HepG2 (cell line): ENCODE data around the gene FASLG. TPM values are rescaled to one million over a fixed set of nuclear protein-coding genes. Genes with fewer than 3 reads are reported as not detected.
A peak's percentile ranks its signal among the peaks of the same experiment; 100 is the strongest.

Experiments used
- ATAC-seq: fragments of 200-7000 bp; cut with Tn5 transposase; 3 replicates; pipeline ENCODE4 v1.9.1; 2020; ENCODE audit warnings: mild to moderate bottlenecking, moderate library complexity
- BruUV-seq: library from RNA; stranded (reverse); fragments of 400-500 nt; replicated peaks from 2 replicates; lab custom pipeline; 2021; lab: Mats Ljungman, UMichigan
- CTCF ChIA-PET: fragments of 300-600 bp; formaldehyde crosslinking; extraction: SDS; loops from one replicate; lab custom pipeline; 2021; ENCODE audit warnings: low total read pairs, inconsistent platforms, low intra/inter-chr PET ratio; lab: Yijun Ruan, JAX
- POLR2A ChIA-PET: fragments of 350-600 bp; sonication (Branson Sonifier 250); formaldehyde crosslinking; loops from one replicate; lab custom pipeline; 2020; ENCODE audit warnings: antibody characterized with exemption, inconsistent platforms; lab: Yijun Ruan, JAX
- DNase-seq: peaks from one replicate; pipeline ENCODE4 v3.0.0-alpha.2; 2015; ENCODE audit warnings: low spot score
- FAIRE-seq: peaks from 3 replicates; lab custom pipeline; 2011; peaks lifted over from hg19 to GRCh38; lab: Jason Lieb, UNC
- H2AFZ ChIP-seq: one replicate; pipeline ENCODE4 v1.6.1; 2011; ENCODE audit warnings: low read length, inconsistent platforms
- H3K27ac ChIP-seq: fragments of 300-600 bp; 3 replicates; pipeline ENCODE4 v1.8.0; 2011; ENCODE audit warnings: mixed run types, mild to moderate bottlenecking, mixed read lengths, low read length, inconsistent platforms; ENCODE audit not compliant: insufficient read depth; ENCODE audit errors: extremely low read length
- H3K27me3 ChIP-seq, 2 experiments: fragments of 200-600 bp in 1 of 2; 2 replicates in 1 of 2; 3 replicates in 1 of 2; pipeline versions ENCODE4 v1.6.0 to v1.8.0; 2011; ENCODE audit warnings: low read length in 2 of 2, mild to moderate bottlenecking in 2 of 2, moderate library complexity in 2 of 2, inconsistent platforms in 1 of 2; ENCODE audit not compliant: insufficient read depth in 2 of 2, control insufficient read depth in 1 of 2
- H3K36me3 ChIP-seq, 2 experiments: fragments of 200-600 bp in 1 of 2; replicated peaks in 1 of 2; 2 replicates in 1 of 2; 3 replicates in 1 of 2; pipeline versions ENCODE4 v1.5.1 to v1.8.0; 2011; ENCODE audit warnings: low read length in 2 of 2, inconsistent platforms in 1 of 2; ENCODE audit not compliant: insufficient read depth in 2 of 2, control insufficient read depth in 1 of 2
- H3K4me1 ChIP-seq: 2 replicates; pipeline ENCODE4 v1.5.1; 2012; ENCODE audit warnings: low read length, inconsistent platforms; ENCODE audit not compliant: insufficient read depth
- H3K4me2 ChIP-seq: 2 replicates; pipeline ENCODE4 v1.6.0; 2011; ENCODE audit warnings: low read depth, low read length, inconsistent platforms
- H3K4me3 ChIP-seq, 3 experiments: fragments of 200-600 bp in 1 of 3; sonication (generic), shearing (Covaris generic) in 1 of 3; replicated peaks in 1 of 3; 2 replicates each; pipeline ENCODE4 v1.5.1; 2011 to 2016; ENCODE audit warnings: low read length in 3 of 3, inconsistent platforms in 2 of 3, low read depth in 2 of 3, mild to moderate bottlenecking in 2 of 3, control low read depth in 1 of 3, mixed read lengths in 1 of 3; ENCODE audit not compliant: insufficient read depth in 1 of 3
- H3K79me2 ChIP-seq: one replicate; pipeline ENCODE4 v1.6.1; 2011; ENCODE audit warnings: low read length, inconsistent platforms; ENCODE audit not compliant: insufficient read depth
- H3K9ac ChIP-seq: 2 replicates; pipeline ENCODE4 v1.6.0; 2011; ENCODE audit warnings: mild to moderate bottlenecking, low read depth, low read length, inconsistent platforms; ENCODE audit not compliant: insufficient read depth
- H3K9me3 ChIP-seq: 2 replicates; pipeline ENCODE4 v1.5.1; 2012; ENCODE audit warnings: mild to moderate bottlenecking, low read length
- H4K20me1 ChIP-seq: 2 replicates; pipeline ENCODE4 v1.6.0; 2011; ENCODE audit warnings: inconsistent platforms, mild to moderate bottlenecking, low read length, moderate library complexity; ENCODE audit not compliant: insufficient read depth
- BORCS8-MEF2B ChIP-seq: sonication (generic); formaldehyde crosslinking; IDR thresholded peaks from 2 replicates; pipeline ENCODE4 v1.8.0; 2022; ENCODE audit warnings: mild to moderate bottlenecking, missing genetic modification reagents
- FOXA3 ChIP-seq: IDR thresholded peaks from 2 replicates; pipeline ENCODE4 v1.6.1; 2016; ENCODE audit warnings: missing genetic modification reagents, missing compliant biosample characterization
- GPBP1L1 ChIP-seq: sonication (generic); formaldehyde crosslinking; IDR thresholded peaks from 2 replicates; pipeline ENCODE4 v1.5.0; 2020; ENCODE audit warnings: mild to moderate bottlenecking, missing genetic modification reagents
- MAFK ChIP-seq, 2 experiments: IDR thresholded peaks in 1 of 2; conservative IDR thresholded peaks in 1 of 2; 2 replicates each; pipeline ENCODE4 v1.6.1; 2011; ENCODE audit warnings: improper control_type of control experiment in 2 of 2, low read length in 2 of 2
- MTA1 ChIP-seq: sonication (generic); formaldehyde crosslinking; IDR thresholded peaks from 2 replicates; pipeline ENCODE4 v1.4.0; 2020; ENCODE audit warnings: missing genetic modification reagents, mild to moderate bottlenecking, borderline replicate concordance
- NFE2L2 ChIP-seq: fragments of 150-350 bp; IDR thresholded peaks from 2 replicates; pipeline ENCODE4 v1.6.1; 2014; ENCODE audit warnings: low read length
- POLR2G ChIP-seq: fragments of 200-400 bp; formaldehyde crosslinking; IDR thresholded peaks from 2 replicates; pipeline ENCODE4 v1.6.1; 2018; ENCODE audit warnings: mild to moderate bottlenecking, low read depth, low read length, moderate library complexity
- RXRA ChIP-seq: sonication (generic); formaldehyde crosslinking; IDR thresholded peaks from 2 replicates; pipeline ENCODE4 v1.5.1; 2020; ENCODE audit warnings: missing genetic modification reagents
- SNAI1 ChIP-seq: sonication (generic); formaldehyde crosslinking; IDR thresholded peaks from 2 replicates; pipeline ENCODE4 v1.5.0; 2020; ENCODE audit warnings: mild to moderate bottlenecking, missing genetic modification reagents, borderline replicate concordance
- TCF7L2 ChIP-seq: IDR thresholded peaks from 2 replicates; pipeline ENCODE4 v1.6.1; 2011; ENCODE audit warnings: mild to moderate bottlenecking, low read depth, low read length, moderate library complexity
- ZNF136 ChIP-seq: sonication (generic); formaldehyde crosslinking; IDR thresholded peaks from 2 replicates; pipeline ENCODE4 v1.8.1; 2022; ENCODE audit warnings: low read depth, mild to moderate bottlenecking, moderate library complexity, missing genetic modification reagents
- ZNF281 ChIP-seq: sonication (generic); formaldehyde crosslinking; IDR thresholded peaks from 2 replicates; pipeline ENCODE4 v1.4.0; 2020; ENCODE audit warnings: missing genetic modification reagents, borderline replicate concordance
- ZNF567 ChIP-seq: sonication (generic); formaldehyde crosslinking; IDR thresholded peaks from 2 replicates; pipeline ENCODE4 v1.8.1; 2023; ENCODE audit warnings: mild to moderate bottlenecking, missing genetic modification reagents, borderline replicate concordance
- ZNF720 ChIP-seq: sonication (generic); formaldehyde crosslinking; IDR thresholded peaks from 2 replicates; pipeline ENCODE4 v1.4.0; 2020; ENCODE audit warnings: missing genetic modification reagents
- WGBS: methylation state at CpG from one replicate; pipeline ENCODE4 v1.1.6; 2017; ENCODE audit warnings: low lambda C conversion rate; 5-methylcytosine and 5-hydroxymethylcytosine counted together
- in situ Hi-C: cut with HindIII; loops from 2 replicates; pipeline ENCODE4 v1.10.0; 2017; ENCODE audit warnings: low pct_unique_long_range_greater_than_20kb; ENCODE audit not compliant: extremely low pct_ligation_motif_present
- intact Hi-C: fragments of 100-400 bp; cut with micrococcal nuclease; formaldehyde crosslinking; loops from one replicate; pipeline ENCODE4 v1.10.0; 2022; ENCODE audit not compliant: unreplicated experiment
- polyA plus RNA-seq, 8 experiments: library from polyadenylated mRNA; depleted of rRNA in 3 of 8; stranded (reverse) in 7 of 8; unstranded in 1 of 8; fragments of >200 nt; fragmentation: Illumina TruSeq in 4 of 8; extraction: Trizol in 4 of 8; gene quantifications; 2 replicates each; pipeline versions ENCODE4 v1.2.1 to v1.2.3, GENCODE V29; 2011 to 2016; ENCODE audit warnings: low read depth in 4 of 8, missing spikeins in 1 of 8, mixed read lengths in 1 of 8; ENCODE audit not compliant: insufficient read depth in 1 of 8
- total RNA-seq, 5 experiments: library from RNA; depleted of rRNA; stranded (reverse); fragments of >200 nt; fragmentation: Illumina TruSeq; extraction: Trizol; gene quantifications; 2 replicates each; pipeline ENCODE4 v1.2.3, GENCODE V29; 2016; ENCODE audit warnings: low read depth in 1 of 5

Gene FASLG
- total and polyA plus RNA-seq, 2 of the 13 experiments (the other 11 are each of a cell fraction or from before 2014, with no cell fraction given) = 0.08 TPM; not detected in 1

- TF ChIP-seq ZNF136 (CRISPR knock-in tag) (no peak), NFE2L2 (peak; percentile 74), MAFK (conservative IDR thresholded peaks at IDR 0.05 in 1 of 2, IDR thresholded peaks at IDR 0.05 in 1 of 2; ENCODE audit: low read length in 2 of 2) (peak in 1 of 2 experiments; percentile 50; a peak in 2 of 4 replicates), ZNF567 (CRISPR knock-in tag) (no peak), TCF7L2 (no peak)
- ATAC-seq (no peak), DNase-seq (no peak), FAIRE-seq (no peak)
- POLR2A ChIA-PET = no interaction called here
- H2AFZ ChIP-seq = no peak overlapping the region
- H4K20me1 ChIP-seq = no peaks in the 10 kb centered on the region
- BruUV-seq = no TSS peak
- H3K27ac ChIP-seq = no peak overlapping the region
- H3K36me3 ChIP-seq = no peaks in the 10 kb centered on the region
- 0 out of 2 replicates have a peak, but pooled peaks cover 5% of the 10 kb centered on the region for H3K4me1 ChIP-seq
- H3K4me3 ChIP-seq = no peak overlapping the region
- H3K4me2 ChIP-seq = no peak overlapping the region
- CTCF ChIA-PET = no interaction called here
- intact Hi-C loops = no loop called here
- no peaks in the 10 kb centered on the region; a peak in 1 of 5 replicates for H3K27me3 ChIP-seq
- no peak overlapping the region for H3K9ac ChIP-seq
- in situ Hi-C loops = no loop called here
- H3K79me2 ChIP-seq = no peaks in the 10 kb centered on the region
- no peaks in the 10 kb centered on the region for H3K9me3 ChIP-seq
Observed at GRCh38 chr1:172680244-172680643, 21.3 kb downstream of the FASLG start.

GRCh38 chr1:172680733-172681275, 21.9 kb downstream of the FASLG start:
- intact Hi-C loops (no loop called here), in situ Hi-C loops (no loop called here)
- Histone ChIP-seq H3K36me3 (no peaks in the 10 kb centered on the region), H3K79me2 (no peaks in the 10 kb centered on the region), H3K4me3 (no peak overlapping the region), H3K27me3 (no peaks in the 10 kb centered on the region; a peak in 1 of 5 replicates), H3K4me2 (no peak overlapping the region), H4K20me1 (no peaks in the 10 kb centered on the region), H3K9me3 (no peaks in the 10 kb centered on the region), H2AFZ (no peak overlapping the region), H3K9ac (no peak overlapping the region), H3K4me1 (0 out of 2 replicates have a peak, but pooled peaks cover 5% of the 10 kb centered on the region), H3K27ac (no peak overlapping the region)
- FAIRE-seq = no peak
- no peak for ATAC-seq
- 0% methylated on average over 2 of the region's 2 CpGs for WGBS
- ChIA-PET CTCF (no interaction called here), POLR2A (no interaction called here)
- no TSS peak for BruUV-seq
- no peak for DNase-seq
- TF ChIP-seq SNAI1 (no peak), ZNF281 (CRISPR knock-in tag) (peak; percentile 58; the same call in 1 of the 2 replicates), POLR2G (no peak), BORCS8-MEF2B (CRISPR knock-in tag) (no peak), GPBP1L1 (no peak), ZNF720 (CRISPR knock-in tag) (no peak), RXRA (CRISPR knock-in tag) (no peak), FOXA3 (CRISPR knock-in tag) (0 out of 2 replicates have a peak, but pooled peaks have one; percentile 22), MTA1 (CRISPR knock-in tag) (no peak)
